Esophagus mucosa (tissue), 1 donor: ENCODE measurements around the gene CXXC1. TPM values are rescaled to one million over a fixed set of nuclear protein-coding genes. Genes with fewer than 3 reads are reported as not detected.
"Not testable (repeated sequence)": the region's sequence is repeated elsewhere in the genome, so short reads cannot be mapped to it uniquely, and the experiment has no call there.

ENCODE experiments used
- ATAC-seq: fragments of 200-7000 bp; cut with Tn5 transposase; one replicate; pipeline ENCODE4 v1.9.1; 2020
- total RNA-seq: library from RNA; stranded (reverse); gene quantifications from one replicate; pipeline ENCODE4 v1.2.4, GENCODE V29; 2023
- donor health status: DM: yes; HTN: yes; CAD: no.

CXXC1 gene
- total RNA-seq, 1 donor from 2014 or later = 31.4 TPM

- no peak for ATAC-seq
These were observed 13.4 kb downstream of the CXXC1 start for GRCh38 chr18:50274044-50274442.

GRCh38 chr18:50273203-50274043 is 14.1 kb downstream of the CXXC1 start:
- peak; percentile 57 for ATAC-seq

GRCh38 chr18:50272568-50272967 is 14.9 kb downstream of the CXXC1 start:
- ATAC-seq = no peak

- peak; percentile 68 for ATAC-seq
These were observed 19.3 kb downstream of the CXXC1 start for GRCh38 chr18:50268022-50268747.

- peak; percentile 90 for ATAC-seq
These were observed 21.2 kb downstream of the CXXC1 start, which contains the start of gene CFAP53 for GRCh38 chr18:50266248-50266704. Gene CFAP53 (minus strand): TSS chr18:50266495. CDS start chr18:50266404, 91 bp downstream.

GRCh38 chr18:50262977-50263376 is 24.5 kb downstream of the CXXC1 start:
- ATAC-seq = no peak

- no peak for ATAC-seq
These were observed 36.6 kb downstream of the CXXC1 start for GRCh38 chr18:50250935-50251334.

- no peak for ATAC-seq
These were observed 37.9 kb downstream of the CXXC1 start for GRCh38 chr18:50249576-50249975.

GRCh38 chr18:50247561-50247960 is 39.9 kb downstream of the CXXC1 start:
- ATAC-seq = no peak

- not testable (repeated sequence) for ATAC-seq
These were observed 45.7 kb downstream of the CXXC1 start for GRCh38 chr18:50241768-50242167.

GRCh38 chr18:50240080-50240563 is 47.4 kb downstream of the CXXC1 start:
- peak; percentile 90 for ATAC-seq

- no peak for ATAC-seq
These were observed 55.1 kb downstream of the CXXC1 start for GRCh38 chr18:50232419-50232818.

Other genes with a start within 250 kb of the CXXC1 start
- gene MYO5B, start 92.5 kb downstream of the CXXC1 start, total RNA-seq = 29.6 TPM
- 0.36 TPM for gene CFAP53, start 21.2 kb downstream of the CXXC1 start, total RNA-seq
- 44.2 TPM for gene MBD1, start 6.2 kb downstream of the CXXC1 start, total RNA-seq
- gene SKA1, start 87.4 kb upstream of the CXXC1 start, total RNA-seq = 7.0 TPM